ENCODE measurements around the gene RHBDF2.

DNA sequence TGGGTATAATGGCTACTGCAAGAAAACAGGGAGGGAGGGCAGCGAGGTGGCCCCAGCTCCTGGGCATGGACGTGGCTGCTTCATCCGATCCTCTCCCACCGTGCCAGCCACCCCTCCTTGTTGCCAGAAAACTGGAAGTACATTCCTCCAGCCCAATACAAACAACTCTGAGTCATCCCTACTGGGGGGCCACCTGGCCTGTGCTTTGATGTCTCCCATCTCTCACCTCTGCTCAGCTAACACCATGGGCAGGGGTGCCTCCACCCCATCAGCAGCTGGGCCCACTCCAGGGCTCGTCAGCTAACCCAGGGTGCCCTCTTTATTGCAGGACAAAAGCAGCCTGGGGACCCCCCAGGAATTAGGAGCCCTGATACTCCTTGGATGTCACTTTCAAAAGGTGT is 2.0 kb downstream of the RHBDF2 start:
- TF ChIP-seq ZNF384 (IDR thresholded peaks at IDR 0.05): no peak
- TF ChIP-seq LEF1 (IDR thresholded peaks at IDR 0.05; ENCODE audit: borderline replicate concordance): no peak
- no peak for TF ChIP-seq SP1 (IDR thresholded peaks at IDR 0.05)
- no peak for TF ChIP-seq ARNT (IDR thresholded peaks at IDR 0.05)
- TF ChIP-seq SUZ12 (IDR thresholded peaks at IDR 0.05): no peak
- no peak for TF ChIP-seq FOXK2 (IDR thresholded peaks at IDR 0.05)
- TF ChIP-seq, protein P1, sequence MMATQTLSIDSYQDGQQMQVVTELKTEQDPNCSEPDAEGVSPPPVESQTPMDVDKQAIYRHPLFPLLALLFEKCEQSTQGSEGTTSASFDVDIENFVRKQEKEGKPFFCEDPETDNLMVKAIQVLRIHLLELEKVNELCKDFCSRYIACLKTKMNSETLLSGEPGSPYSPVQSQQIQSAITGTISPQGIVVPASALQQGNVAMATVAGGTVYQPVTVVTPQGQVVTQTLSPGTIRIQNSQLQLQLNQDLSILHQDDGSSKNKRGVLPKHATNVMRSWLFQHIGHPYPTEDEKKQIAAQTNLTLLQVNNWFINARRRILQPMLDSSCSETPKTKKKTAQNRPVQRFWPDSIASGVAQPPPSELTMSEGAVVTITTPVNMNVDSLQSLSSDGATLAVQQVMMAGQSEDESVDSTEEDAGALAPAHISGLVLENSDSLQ (IDR thresholded peaks at IDR 0.05): no peak
- TF ChIP-seq TARDBP (IDR thresholded peaks at IDR 0.05): no peak
- TF ChIP-seq FOXM1 (IDR thresholded peaks at IDR 0.05; ENCODE audit: borderline replicate concordance): no peak
- TF ChIP-seq ELF4 (IDR thresholded peaks at IDR 0.05): no peak
- TF ChIP-seq BHLHE40 (IDR thresholded peaks at IDR 0.05; ENCODE audit: borderline replicate concordance): no peak
- TF ChIP-seq HDGF (IDR thresholded peaks at IDR 0.05; ENCODE audit: borderline replicate concordance): no peak
- no peak for TF ChIP-seq NFRKB (IDR thresholded peaks at IDR 0.05)
